ENCODE results near the gene WDR64. TPM values are rescaled to one million over a fixed set of nuclear protein-coding genes. Genes with fewer than 3 reads are reported as not detected.

WDR64 gene
- polyA plus RNA-seq, 5 donors: 0.09 to 0.38 (median 0.22) TPM

DNA sequence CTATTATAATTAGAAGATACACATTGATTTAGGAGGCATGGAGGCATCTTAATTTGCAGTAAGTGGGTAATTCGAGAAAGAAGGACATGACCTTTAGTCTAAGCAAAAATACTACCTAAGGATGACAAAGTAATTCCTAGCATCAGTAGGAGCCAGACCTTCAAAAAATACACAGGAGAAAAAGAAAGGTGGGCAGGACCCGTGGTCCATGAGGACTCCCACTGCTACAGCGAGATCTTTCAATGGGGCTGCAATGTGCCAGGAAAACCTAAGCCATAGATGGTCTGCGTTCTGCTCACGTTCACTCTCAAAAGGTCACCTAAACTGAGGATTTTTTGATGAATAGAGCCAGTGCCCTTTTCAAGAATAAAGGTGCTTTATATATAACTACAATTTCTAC is 185.3 kb downstream of the WDR64 start:
- DNase-seq: no peak

DNA sequence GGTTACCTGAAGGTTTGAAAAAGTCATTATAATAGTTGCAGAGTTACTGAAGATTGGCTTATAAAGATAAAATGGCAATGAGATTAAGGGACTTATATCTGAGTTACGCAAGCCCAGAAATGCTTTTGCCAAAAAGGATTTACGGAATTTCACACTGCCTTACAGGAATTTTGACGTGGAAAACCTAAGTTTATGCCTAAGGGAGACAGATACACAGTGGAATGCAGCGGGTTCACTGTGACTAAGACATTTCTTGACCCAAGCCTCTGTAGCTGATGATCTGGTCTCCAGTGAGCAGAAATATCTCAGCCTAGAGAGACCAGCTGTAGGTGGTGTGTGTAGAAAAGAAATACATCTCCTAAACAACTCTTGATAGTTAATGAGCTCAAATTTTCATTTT is 185.8 kb downstream of the WDR64 start:
- no peak for DNase-seq

DNA sequence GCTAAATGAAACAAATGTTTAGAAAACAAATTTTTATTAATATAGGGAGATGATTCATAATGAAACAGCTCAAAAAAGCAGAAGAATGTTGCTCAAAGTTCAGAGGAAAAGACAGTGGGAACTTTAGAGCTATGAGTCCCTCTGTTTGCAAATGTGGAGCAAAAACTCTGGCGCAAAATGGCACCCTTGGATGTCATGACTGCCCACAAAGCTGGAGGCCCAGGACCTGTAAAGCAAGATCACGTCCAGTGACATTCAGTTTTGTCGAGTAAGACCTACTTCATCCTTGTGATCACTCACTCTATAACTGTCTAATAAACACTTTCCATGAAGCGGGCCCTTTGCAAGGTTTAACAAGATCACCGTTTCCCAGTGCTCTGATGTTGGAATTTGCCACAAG is 186.8 kb downstream of the WDR64 start:
- no peak for DNase-seq

DNA sequence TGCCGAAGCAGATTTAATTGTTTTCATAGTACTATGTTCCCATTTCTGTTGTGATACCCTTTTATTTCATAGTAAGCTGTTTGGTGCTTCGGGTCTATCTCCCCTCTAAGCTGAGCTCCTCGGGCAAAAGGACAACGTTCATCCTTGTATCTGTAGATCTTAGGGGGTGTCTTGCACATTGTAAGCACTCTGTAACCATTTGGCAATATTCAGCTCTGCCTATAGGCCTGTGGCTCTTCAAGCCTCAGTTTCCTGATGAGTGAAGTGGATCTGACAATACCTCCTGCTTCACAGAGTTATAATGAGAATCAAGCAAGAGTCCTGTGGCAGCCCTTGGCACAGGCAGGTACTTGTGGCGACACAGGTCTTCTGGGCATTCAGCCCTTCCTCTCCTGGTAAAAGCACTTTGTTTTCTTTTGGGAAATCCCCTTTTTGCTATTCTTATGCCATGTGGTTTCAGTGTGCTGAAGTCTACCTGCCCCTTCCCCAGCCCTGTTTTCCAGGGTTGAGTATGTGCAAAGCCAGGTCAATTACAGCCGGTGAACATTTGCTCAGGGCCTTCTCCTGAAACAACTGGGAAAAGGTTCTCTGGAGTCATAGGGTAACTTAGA is 187.4 kb downstream of the WDR64 start:
- no peak for DNase-seq

DNA sequence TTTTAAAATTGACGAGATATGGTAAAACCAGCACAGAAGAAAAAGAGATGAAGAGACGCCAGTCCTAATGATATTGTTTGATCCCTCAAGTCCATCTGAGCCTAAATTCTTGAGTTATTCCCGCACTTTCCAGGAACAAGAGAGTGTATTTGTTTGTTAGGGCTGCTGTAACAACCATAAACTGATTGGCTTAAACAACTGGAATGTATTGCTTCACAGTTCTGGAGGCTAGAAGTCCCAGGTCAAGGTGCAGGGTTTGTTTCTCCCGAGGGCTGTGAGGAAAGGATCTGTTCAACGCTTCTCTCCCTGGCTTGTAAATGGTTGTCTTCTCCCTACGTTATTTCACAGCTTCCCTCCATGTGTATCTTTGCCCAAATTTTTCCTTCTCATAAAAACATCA is 188.1 kb downstream of the WDR64 start:
- no peak for DNase-seq

DNA sequence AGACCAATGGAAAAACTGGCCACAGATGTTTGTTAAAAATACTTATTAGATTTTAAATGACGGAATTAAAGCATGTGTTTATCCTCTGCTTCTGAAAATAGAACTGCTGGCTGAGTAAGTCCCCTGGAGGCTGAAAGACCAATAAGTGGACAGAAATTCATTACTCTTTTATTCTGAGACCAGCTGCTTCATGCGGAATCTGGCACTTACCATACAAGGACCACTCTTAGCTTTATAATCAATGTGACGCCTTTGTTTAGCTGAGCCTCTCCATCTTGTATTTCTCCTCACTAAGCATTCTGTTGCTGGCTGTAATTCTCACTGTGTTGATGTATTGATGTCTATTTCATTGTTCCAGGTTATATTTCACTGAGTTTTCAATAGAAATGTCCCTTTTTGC is 189.6 kb downstream of the WDR64 start:
- no peak for DNase-seq

DNA sequence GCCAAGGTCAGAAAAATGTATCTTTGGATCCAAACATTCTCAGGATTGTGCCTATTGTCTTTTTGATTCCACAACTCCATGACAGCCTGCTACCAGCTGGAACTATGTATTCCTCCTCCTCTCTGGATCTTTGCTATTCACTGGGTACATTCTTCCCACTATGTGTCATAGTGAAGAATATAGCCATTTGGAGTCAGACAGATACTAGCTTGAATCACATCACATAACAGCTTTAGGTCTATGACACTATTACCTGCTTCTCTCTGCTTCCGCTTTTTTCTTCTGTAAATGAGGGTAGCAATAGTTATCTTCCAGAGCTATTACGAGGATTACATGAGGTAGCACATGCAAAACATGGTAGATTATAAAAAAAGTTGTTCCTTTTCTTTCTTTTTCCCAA is 190.5 kb downstream of the WDR64 start:
- DNase-seq: no peak

DNA sequence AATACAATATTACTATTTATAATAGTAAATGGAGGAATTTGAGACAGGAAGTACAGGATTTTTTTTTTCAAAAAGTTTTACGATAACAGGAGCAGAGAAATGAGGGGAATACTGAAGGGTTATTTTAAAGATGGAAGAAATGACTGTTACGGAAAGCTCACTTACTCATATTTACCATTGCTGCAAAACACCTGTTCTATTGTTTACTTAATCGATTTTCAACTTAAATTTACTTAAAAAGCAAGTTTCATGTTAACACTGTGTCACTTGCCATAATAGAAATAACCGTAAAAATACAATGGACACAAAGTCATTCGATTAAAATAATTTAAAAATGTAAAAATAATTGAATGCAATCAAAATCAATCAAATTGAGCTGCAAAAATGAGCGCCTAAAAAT is 192.5 kb downstream of the WDR64 start:
- no peak for DNase-seq

DNA sequence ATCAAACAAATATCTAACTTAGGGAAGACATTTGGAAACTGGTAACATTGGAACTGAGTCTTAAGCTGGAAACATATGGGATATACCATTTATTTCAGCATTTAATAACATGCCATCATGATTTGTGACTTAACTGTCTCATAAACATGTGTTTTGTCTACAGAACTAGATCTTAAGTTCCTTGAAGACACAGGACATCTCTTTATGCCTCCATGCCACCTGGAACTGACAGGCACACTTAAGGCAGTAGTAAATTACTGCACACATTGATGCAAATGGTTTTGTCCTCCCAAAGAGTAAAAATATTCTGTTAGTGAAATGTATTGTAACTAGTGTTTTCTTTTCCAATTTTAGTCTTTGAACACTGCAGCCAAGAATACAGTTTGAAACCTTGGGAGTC is 194.3 kb downstream of the WDR64 start:
- no peak for DNase-seq

DNA sequence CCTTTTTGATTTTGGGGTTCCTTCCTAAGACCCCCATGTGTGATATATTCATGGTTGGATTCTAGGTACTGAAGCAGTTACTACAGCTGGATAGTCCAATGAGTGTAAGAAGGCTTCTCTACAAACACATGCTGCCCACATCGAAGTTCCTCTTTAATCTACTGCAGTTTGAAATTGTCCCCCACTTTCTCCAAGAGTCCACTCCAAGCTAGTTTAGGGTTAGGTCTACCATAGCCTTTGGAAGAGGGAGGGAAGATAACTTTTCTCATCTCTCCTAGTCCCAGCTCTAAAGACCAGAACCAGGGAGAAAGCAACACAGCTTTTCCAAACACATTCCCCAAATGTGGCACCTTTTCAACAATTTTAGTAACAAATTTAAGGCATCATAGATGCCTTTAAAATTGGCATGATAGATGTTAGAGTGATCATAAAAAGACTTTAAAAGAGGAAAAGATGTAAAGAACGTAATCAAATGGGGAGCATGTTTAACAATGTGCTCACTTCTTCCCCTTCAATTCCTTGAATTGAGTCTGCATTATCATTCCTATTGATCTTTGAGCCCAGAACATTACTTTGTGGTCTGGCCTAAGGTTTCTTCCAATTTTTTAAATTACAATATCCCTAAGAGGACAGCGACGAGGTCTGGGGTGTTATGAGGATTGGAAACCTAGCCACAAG is 194.9 kb downstream of the WDR64 start:
- no peak for DNase-seq

DNA sequence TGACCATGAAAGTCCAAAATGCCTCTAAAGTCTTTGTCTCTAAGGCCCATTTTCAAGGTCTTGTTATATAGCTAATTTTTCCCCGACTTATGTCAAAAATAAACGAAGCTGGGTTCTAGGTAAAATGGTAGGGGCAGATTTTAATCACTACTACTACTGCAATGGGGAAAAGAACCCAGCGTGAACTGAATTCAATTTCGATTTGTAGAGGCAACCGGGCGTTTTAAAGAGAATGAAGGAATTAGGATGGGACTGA is 195.4 kb downstream of the WDR64 start:
- no peak for DNase-seq

DNA sequence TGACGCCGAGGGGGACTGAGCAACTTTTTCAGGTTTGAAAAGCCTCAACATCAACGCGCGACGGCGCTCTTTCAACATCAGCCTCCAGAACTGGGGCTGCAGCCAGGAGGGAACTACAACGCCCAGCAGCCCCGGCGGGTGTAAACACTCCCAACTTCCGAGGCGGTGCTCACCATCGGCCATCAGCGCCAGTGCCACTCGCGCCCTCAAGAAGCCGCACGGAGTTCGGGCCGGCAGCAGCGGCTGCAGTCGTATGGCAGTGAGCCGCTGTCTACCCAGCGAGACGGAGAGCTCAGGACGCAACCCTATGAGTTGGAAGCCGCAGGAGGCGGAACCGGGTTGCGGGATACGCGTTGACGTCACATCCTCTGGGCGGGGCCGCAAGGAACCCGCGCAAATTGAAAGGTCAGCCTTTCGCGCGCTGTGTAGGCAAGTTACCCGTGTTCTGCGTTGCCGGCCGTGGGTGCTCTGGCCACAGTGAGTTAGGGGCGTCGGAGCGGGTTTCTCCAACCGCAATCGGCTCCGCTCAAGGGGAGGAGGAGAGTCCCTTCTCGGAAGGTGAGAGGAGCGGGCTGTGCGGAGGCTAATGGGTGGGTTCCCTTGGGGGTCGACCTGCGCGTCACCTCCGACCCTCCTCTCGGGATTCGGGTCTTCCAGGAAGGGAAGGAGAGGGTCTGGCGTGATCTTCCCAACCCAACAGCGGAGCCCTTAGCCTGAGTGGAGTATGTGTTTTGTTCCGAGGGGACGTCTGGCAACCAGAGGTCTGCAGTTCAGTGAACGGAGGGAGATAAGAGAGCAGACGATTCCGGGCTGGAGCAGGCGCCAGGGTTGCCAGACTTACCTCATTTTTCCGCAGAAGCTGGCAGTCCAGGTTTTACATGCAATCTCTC is 196.0 kb downstream of the WDR64 start, which contains the start of gene EXO1:
Gene EXO1 (plus strand): TSS at position 409 of the 890 bp plus-strand sequence. CDS start 2,222 bp downstream, outside the sequence.
- peak; percentile 94 to 95 for DNase-seq

DNA sequence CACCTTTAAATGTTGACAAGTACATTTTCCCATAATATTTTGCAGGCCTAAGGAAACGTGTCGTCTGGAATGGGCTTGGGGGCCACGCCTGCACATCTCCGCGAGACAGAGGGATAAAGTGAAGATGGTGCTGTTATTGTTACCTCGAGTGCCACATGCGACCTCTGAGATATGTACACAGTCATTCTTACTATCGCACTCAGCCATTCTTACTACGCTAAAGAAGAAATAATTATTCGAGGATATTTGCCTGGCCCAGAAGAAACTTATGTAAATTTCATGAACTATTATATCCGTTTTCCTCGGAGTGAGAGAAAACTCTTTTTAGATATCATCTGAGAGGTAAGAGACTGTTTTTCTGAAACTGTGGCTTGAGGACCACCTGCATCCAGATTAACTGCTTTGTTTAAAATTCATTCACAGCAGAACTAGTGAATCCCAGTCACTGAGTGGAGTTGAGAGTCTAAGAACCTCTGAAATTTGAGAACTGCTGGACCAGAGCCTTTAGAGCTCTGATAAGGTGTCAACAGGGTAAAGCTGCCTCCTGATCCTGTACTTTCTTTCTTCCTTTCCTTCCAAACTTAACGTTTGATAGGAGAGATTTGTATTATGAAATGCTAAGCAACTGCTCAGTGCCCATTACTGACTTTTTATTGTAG is 196.7 kb downstream of the WDR64 start:
- no peak for DNase-seq

DNA sequence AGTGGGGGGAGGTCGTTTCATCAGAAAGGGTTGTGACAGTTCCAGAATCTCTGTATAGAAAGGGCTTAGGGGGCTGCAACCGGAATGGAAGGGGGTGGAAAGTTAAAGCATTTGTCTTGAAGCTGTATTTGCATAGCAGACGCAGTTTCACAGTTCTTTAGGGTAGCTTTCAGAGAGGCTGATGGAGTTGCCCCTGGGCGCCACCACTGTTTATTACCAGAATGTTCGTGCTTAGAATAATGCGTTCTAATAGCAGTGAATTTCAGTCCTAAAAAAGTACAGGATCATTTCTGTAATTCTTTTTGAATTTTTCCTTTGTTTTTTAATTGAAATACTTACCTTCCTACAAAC is 197.2 kb downstream of the WDR64 start:
- DNase-seq: no peak

Other genes with a start within 250 kb of the WDR64 start
- 10 to 100 TPM; 51.9 to 65.7 (median 52.3) TPM for gene FH, start 132.5 kb upstream of the WDR64 start, polyA plus RNA-seq (ENCODE audit: insufficient read depth in 1 of 5, insufficient read length in 5 of 5, low replicate concordance in 1 of 5)
- under 1 TPM; 0.29 to 0.98 (median 0.61) TPM for gene KMO, start 119.9 kb upstream of the WDR64 start, polyA plus RNA-seq (ENCODE audit: insufficient read depth in 1 of 5, insufficient read length in 5 of 5, low replicate concordance in 1 of 5)
- 10 to 100 TPM; 12.6 to 33.2 (median 22.1) TPM for gene CHML, start 11.9 kb upstream of the WDR64 start, polyA plus RNA-seq (ENCODE audit: insufficient read depth in 1 of 5, insufficient read length in 5 of 5, low replicate concordance in 1 of 5)
- 10 to 100 TPM; 19.4 to 28.5 (median 25.9) TPM for gene OPN3, start 11.9 kb upstream of the WDR64 start, polyA plus RNA-seq (ENCODE audit: insufficient read depth in 1 of 5, insufficient read length in 5 of 5, low replicate concordance in 1 of 5)
- gene EXO1, start 195.9 kb downstream of the WDR64 start, polyA plus RNA-seq (ENCODE audit: insufficient read depth in 1 of 5, insufficient read length in 5 of 5, low replicate concordance in 1 of 5): 10 to 100 TPM in 3 of 5 donors, 1 to 10 TPM in 2; 6.4 to 18.5 (median 12.9) TPM

Data from right lung (tissue), 5 donors.